G401 (cell line): ENCODE measurements around the gene TRPM8. TPM values are rescaled to one million over a fixed set of nuclear protein-coding genes. Genes with fewer than 3 reads are reported as not detected.

ENCODE experiments used
- DNase-seq: peaks from one replicate; pipeline ENCODE4 v3.0.0-alpha.2; 2015; ENCODE audit warnings: low spot score
- in situ Hi-C: cut with HindIII; loops from 2 replicates; pipeline ENCODE4 v1.10.0; 2016; ENCODE audit warnings: low sequenced_read_pairs, mixed read lengths
- total RNA-seq: library from RNA; depleted of rRNA; stranded (reverse); fragments of >200 nt; shearing (Covaris generic); gene quantifications from 2 replicates; pipeline ENCODE4 v1.2.3, GENCODE V29; 2014

TRPM8 gene
- total RNA-seq, 1 experiment from 2014 or later, result not detected

- peak; percentile 98 for DNase-seq
- in situ Hi-C loops, result no loop called here
Measured at GRCh38 chr2:233992513-233993217, 75.5 kb downstream of the TRPM8 start.

DNA sequence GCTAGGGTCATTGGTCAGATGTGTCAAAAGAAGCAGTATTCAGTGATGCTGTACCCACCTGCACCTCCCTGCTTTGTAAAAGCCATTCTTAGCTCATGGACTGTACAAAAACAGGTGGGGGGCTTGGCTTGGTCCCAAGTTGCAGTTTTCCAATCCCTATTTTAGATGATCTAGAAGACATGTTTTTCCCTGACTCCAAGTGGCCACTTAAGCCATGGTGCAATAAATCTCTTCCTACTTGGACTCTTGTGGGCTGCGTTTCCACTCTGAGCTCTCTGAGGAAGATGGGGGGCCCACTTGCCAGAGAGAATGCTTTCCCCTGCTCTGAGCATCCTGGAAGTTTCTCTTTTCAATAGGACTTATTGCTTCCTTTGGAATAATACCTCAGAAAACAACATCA lies 76.3 kb downstream of the TRPM8 start:
- no peak for DNase-seq
- in situ Hi-C loops, result no loop called here

- DNase-seq, result peak; percentile 84
- in situ Hi-C loops, result no loop called here
Measured at GRCh38 chr2:233994151-233994550, 77.0 kb downstream of the TRPM8 start.

DNA sequence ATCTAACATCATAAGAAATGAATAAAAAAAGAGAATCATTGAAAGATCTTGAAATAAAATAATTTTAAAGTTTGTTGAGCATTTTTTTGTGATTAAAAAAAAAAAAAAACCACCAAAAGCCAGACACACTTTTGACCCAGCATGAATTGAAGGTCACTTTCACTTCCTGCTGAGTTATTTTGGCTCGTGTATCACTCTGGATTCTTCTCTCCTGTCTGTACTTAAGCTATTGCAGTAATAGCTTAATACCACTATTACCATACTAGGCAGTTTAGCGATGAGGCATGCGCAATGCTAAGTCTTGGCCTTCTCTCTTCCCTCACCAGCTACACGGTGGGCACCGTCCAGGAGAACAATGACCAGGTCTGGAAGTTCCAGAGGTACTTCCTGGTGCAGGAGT lies 78.8 kb downstream of the TRPM8 start:
- no peak for DNase-seq
- in situ Hi-C loops, result no loop called here

DNA sequence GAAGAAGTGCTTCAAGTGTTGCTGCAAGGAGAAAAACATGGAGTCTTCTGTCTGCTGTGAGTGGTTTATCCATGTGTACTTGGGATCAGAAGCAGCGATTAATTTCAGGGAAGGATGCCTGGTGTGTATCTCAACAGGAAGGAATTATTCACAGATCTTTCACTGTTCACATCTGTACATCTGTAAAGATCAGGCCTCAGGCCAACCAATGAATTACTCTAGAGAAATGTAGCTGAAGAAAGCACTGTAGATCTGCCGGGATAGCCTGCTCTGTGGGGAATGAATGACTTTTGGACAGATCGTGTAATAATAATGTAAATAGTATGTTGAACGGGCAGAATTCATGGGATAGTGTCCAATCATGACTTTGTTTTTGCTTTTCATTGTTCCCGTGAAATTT lies 79.3 kb downstream of the TRPM8 start:
- DNase-seq, result no peak
- in situ Hi-C loops, result no loop called here

DNA sequence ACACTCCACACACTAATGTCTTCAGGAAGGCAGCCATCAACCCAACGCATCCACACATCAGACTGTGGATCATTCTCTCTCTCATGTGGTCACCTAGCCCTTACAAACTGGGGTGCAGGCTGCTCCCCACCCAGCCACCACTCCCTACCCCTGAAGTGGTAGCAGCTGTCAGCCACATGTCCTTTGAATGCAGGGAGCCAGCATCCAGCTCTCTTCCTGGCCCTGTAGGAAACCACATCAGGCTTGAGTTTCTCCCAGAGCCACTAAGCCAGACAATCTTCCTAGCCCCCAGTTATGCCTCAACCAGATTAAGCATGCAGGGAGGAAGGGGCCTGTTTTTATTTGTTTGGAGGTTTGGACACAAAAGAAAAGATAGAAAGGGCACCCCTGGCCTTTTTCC lies 80.5 kb downstream of the TRPM8 start:
- in situ Hi-C loops, result no loop called here
- DNase-seq, result no peak

- in situ Hi-C loops, result no loop called here
- peak; percentile 46 for DNase-seq
Measured at GRCh38 chr2:233999182-233999581, 82.0 kb downstream of the TRPM8 start.

GRCh38 chr2:234001380-234002160 lies 84.4 kb downstream of the TRPM8 start:
- DNase-seq, result no peak
- in situ Hi-C loops, result no loop called here

GRCh38 chr2:234002281-234002680 lies 85.1 kb downstream of the TRPM8 start:
- no peak for DNase-seq
- in situ Hi-C loops, result no loop called here

DNA sequence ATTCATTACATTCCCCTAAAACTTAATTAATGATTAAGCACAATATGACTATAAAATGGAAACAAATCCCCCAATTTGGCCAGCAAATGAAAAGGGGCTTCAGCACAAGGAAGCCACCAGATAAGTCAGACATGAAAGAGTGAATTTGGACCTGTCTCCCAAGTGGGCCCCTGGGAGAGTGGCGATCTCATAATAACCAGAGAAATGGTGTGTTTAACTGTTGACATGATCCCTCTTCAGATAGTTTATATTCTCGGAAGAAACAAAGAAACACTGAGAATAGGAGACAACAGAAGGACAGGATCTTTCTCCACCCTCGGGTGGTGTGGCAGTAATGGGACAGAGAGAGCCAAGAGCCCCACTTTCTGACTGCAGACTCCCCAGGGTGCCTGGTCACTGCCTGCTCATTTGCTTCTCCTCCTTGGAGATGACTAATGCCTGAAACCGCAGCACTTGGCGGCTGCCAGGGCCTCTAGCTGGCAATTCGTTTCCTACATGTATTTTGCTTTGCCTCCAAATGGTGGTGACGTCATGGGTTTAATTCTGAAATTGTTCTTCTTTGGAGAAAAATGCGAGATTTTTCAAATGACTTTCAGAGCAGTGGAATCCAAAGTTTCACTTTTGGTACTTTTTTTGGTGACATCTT lies 86.9 kb downstream of the TRPM8 start:
- in situ Hi-C loops, result no loop called here
- peak; percentile 78 for DNase-seq

- in situ Hi-C loops, result no loop called here
- no peak for DNase-seq
Measured at GRCh38 chr2:234005126-234005525, 88.0 kb downstream of the TRPM8 start.

GRCh38 chr2:234006501-234006900 lies 89.3 kb downstream of the TRPM8 start:
- DNase-seq, result no peak
- in situ Hi-C loops, result no loop called here

- in situ Hi-C loops, result no loop called here
- no peak for DNase-seq
Measured at GRCh38 chr2:234014427-234014826, 97.3 kb downstream of the TRPM8 start.

GRCh38 chr2:234015861-234016260 lies 98.7 kb downstream of the TRPM8 start:
- in situ Hi-C loops, result no loop called here
- DNase-seq, result no peak

DNA sequence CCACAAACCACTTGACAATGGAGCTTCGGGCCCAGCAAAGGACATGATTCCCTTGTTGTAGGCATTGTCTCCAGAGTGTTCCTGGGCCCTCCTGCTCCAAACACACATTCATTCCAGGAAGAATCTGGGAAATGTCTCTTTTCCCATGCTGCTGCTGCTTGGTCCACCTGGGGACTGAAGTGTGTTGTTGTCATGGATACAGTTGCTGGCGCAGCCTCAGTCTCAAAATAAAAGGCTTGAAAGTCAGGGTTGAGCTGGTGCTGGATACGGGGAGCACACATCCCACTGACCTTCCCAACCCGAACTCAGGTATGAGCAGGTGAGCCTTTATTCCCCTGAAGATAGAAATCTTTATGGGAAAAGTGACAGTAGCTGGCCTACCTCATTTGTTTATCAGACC lies 102.7 kb downstream of the TRPM8 start:
- no peak for DNase-seq
- in situ Hi-C loops, result no loop called here

GRCh38 chr2:234020332-234020731 lies 103.2 kb downstream of the TRPM8 start:
- DNase-seq, result no peak
- in situ Hi-C loops, result no loop called here

DNA sequence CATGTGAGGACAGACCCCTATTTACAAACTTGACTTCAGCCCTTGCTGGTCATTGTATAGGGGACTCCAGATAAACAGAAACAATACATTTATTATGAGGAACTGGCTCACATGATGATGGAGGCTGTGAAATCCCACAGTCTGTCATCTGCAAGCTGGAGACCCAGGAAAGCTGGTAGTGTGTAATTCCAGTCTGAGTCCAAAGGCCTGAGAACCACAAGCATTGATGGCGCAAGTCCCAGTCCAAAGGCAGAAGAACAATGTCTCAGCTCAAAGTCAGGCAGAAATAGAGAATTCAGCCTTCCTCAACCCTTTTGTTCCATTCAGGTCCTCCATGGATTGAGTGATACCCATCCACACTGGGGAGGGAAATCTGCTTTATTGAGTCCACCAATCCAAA lies 105.3 kb downstream of the TRPM8 start:
- in situ Hi-C loops, result no loop called here

GRCh38 chr2:234024304-234024703 lies 107.1 kb downstream of the TRPM8 start:
- DNase-seq, result no peak
- in situ Hi-C loops, result no loop called here

More for the DNA sequence above, 105.3 kb downstream of the TRPM8 start:
- no peak for DNase-seq

DNA sequence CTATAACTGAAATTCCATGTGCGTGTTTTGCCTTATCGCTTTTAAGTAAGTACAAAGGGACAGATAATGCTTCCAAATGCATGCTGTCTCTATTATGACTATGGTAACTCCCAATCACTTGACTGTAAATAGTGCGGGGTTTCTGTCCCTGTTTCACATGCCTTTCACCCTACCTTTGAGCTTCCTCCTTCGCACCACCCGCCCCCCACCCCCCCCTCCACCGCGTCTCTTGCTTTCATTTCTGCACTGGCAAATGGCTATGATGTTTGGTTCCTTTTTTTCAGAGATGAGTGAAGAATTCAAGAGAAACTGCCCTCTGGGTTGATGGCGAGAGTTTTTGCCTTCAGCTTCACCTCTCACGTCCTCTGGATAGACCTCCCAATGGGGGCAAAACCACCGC lies 108.3 kb downstream of the TRPM8 start:
- DNase-seq, result peak; percentile 17
- in situ Hi-C loops, result no loop called here

GRCh38 chr2:234025891-234026401 lies 108.8 kb downstream of the TRPM8 start:
- in situ Hi-C loops, result no loop called here
- DNase-seq, result no peak
